Measurements from ENCODE around the gene NRL. TPM values are rescaled to one million over a fixed set of nuclear protein-coding genes. Genes with fewer than 3 reads are reported as not detected.

Gene NRL
- total RNA-seq (2022; extraction: Qiagen RNA extraction), result 0.74 to 1.1 TPM (median 0.98 TPM) in 5 replicates

GRCh38 chr14:24114532-24115421 lies at the start of gene NRL, which contains the start of gene DCAF11:
NRL (minus strand) TSS chr14:24114949; CDS start chr14:24082848, 32,101 bp downstream.
DCAF11 (plus strand) TSS chr14:24114777; CDS start chr14:24115595, 818 bp downstream.

GRCh38 chr14:24160850-24161804 lies 46.4 kb upstream of the NRL start, which contains the start of gene IRF9:
IRF9 (plus strand) TSS chr14:24161265; CDS start chr14:24162145, 880 bp downstream.

GRCh38 chr14:24146978-24147760 lies 32.4 kb upstream of the NRL start, which contains the start of gene RNF31:
RNF31 (plus strand) TSS chr14:24147498; CDS start chr14:24147699, 201 bp downstream.

GRCh38 chr14:24146453-24146977 lies 31.8 kb upstream of the NRL start, which contains the start of gene PSME2:
PSME2 (minus strand) TSS chr14:24146610; CDS start chr14:24146581, 29 bp downstream.

GRCh38 chr14:24141097-24141880 lies 26.5 kb upstream of the NRL start, which contains the start of gene EMC9:
EMC9 (minus strand) TSS chr14:24141591; CDS start chr14:24141304, 287 bp downstream.

GRCh38 chr14:24135834-24136683 lies 21.3 kb upstream of the NRL start, which contains the start of gene PSME1:
PSME1 (plus strand) TSS chr14:24136194; CDS start chr14:24136263, 69 bp downstream.

GRCh38 chr14:24130380-24130716 lies 15.6 kb upstream of the NRL start, which contains the start of gene FITM1:
FITM1 (plus strand) TSS chr14:24130659; CDS start chr14:24131564, 905 bp downstream.

GRCh38 chr14:24093901-24094840 lies 20.6 kb downstream of the NRL start, which contains the start of gene PCK2:
PCK2 (plus strand) TSS chr14:24094311; CDS start chr14:24094406, 95 bp downstream.

GRCh38 chr14:24071144-24071697 lies 43.5 kb downstream of the NRL start, which contains the start of gene CPNE6:
CPNE6 (plus strand) TSS chr14:24071562; CDS start chr14:24072937, 1,375 bp downstream.

GRCh38 chr14:24051789-24052655 lies 62.7 kb downstream of the NRL start, which contains the start of gene CARMIL3:
CARMIL3 (plus strand) TSS chr14:24052009; CDS start chr14:24052154, 145 bp downstream.

Other genes starting within 250 kb of the NRL start
- gene DHRS4, start 161.2 kb downstream of the NRL start, total RNA-seq (2022; extraction: Qiagen RNA extraction), result 45.3 to 49.8 TPM (median 47.9 TPM) in 5 replicates
- 23.3 to 33.2 TPM (median 30.8 TPM) in 5 replicates for gene DHRS4L2, start 126.0 kb downstream of the NRL start, total RNA-seq (2022; extraction: Qiagen RNA extraction)
- 0.48 to 0.59 TPM (median 0.49 TPM) in 5 replicates for gene CARMIL3, start 62.9 kb downstream of the NRL start, total RNA-seq (2022; extraction: Qiagen RNA extraction)
- gene CPNE6, start 43.4 kb downstream of the NRL start, total RNA-seq (2022; extraction: Qiagen RNA extraction), result 0.05 to 0.12 TPM (median 0.06 TPM) in 4 of 5 replicates, not detected in the other
- 17.2 to 22.3 TPM (median 20.2 TPM) in 5 replicates for gene PCK2, start 20.6 kb downstream of the NRL start, total RNA-seq (2022; extraction: Qiagen RNA extraction)
- 20.3 to 26.4 TPM (median 20.7 TPM) in 5 replicates for gene DCAF11, start 172 bp downstream of the NRL start, total RNA-seq (2022; extraction: Qiagen RNA extraction)
- gene FITM1, start 15.7 kb upstream of the NRL start, total RNA-seq (2022; extraction: Qiagen RNA extraction), result 0.10 to 0.13 TPM in 2 of 5 replicates, not detected in the others
- 158 to 182 TPM (median 161 TPM) in 5 replicates for gene PSME1, start 21.2 kb upstream of the NRL start, total RNA-seq (2022; extraction: Qiagen RNA extraction)
- 46.5 to 62.7 TPM (median 58.0 TPM) in 5 replicates for gene EMC9, start 26.6 kb upstream of the NRL start, total RNA-seq (2022; extraction: Qiagen RNA extraction)
- gene PSME2, start 31.7 kb upstream of the NRL start, total RNA-seq (2022; extraction: Qiagen RNA extraction), result 150 to 197 TPM (median 159 TPM) in 5 replicates
- gene RNF31, start 32.5 kb upstream of the NRL start, total RNA-seq (2022; extraction: Qiagen RNA extraction), result 20.3 to 33.7 TPM (median 32.3 TPM) in 5 replicates
- gene IRF9, start 46.3 kb upstream of the NRL start, total RNA-seq (2022; extraction: Qiagen RNA extraction), result 15.6 to 20.2 TPM (median 16.5 TPM) in 5 replicates
- gene REC8, start 57.1 kb upstream of the NRL start, total RNA-seq (2022; extraction: Qiagen RNA extraction), result 2.7 to 5.3 TPM (median 3.3 TPM) in 5 replicates
- 75.4 to 87.1 TPM (median 80.0 TPM) in 5 replicates for gene IPO4, start 73.9 kb upstream of the NRL start, total RNA-seq (2022; extraction: Qiagen RNA extraction)
- gene TM9SF1, start 80.5 kb upstream of the NRL start, total RNA-seq (2022; extraction: Qiagen RNA extraction), result 60.6 to 69.9 TPM (median 64.6 TPM) in 5 replicates
- not detected in 5 replicates for gene TSSK4, start 90.7 kb upstream of the NRL start, total RNA-seq (2022; extraction: Qiagen RNA extraction)
- gene CHMP4A, start 98.5 kb upstream of the NRL start, total RNA-seq (2022; extraction: Qiagen RNA extraction), result 78.2 to 100.0 TPM (median 79.3 TPM) in 5 replicates
- gene MDP1, start 101.1 kb upstream of the NRL start, total RNA-seq (2022; extraction: Qiagen RNA extraction), result 28.9 to 33.7 TPM (median 31.1 TPM) in 5 replicates
- gene NEDD8, start 117.4 kb upstream of the NRL start, total RNA-seq (2022; extraction: Qiagen RNA extraction), result 433 to 471 TPM (median 446 TPM) in 5 replicates
- gene GMPR2, start 118.0 kb upstream of the NRL start, total RNA-seq (2022; extraction: Qiagen RNA extraction), result 53.0 to 66.2 TPM (median 54.3 TPM) in 5 replicates
- gene TINF2, start 127.7 kb upstream of the NRL start, total RNA-seq (2022; extraction: Qiagen RNA extraction), result 33.4 to 37.5 TPM (median 36.9 TPM) in 5 replicates
- gene TGM1, start 148.2 kb upstream of the NRL start, total RNA-seq (2022; extraction: Qiagen RNA extraction), result 0.93 to 1.8 TPM (median 1.1 TPM) in 5 replicates
- gene RABGGTA, start 156.6 kb upstream of the NRL start, total RNA-seq (2022; extraction: Qiagen RNA extraction), result 15.8 to 17.3 TPM (median 16.6 TPM) in 5 replicates
- gene DHRS1, start 184.8 kb upstream of the NRL start, total RNA-seq (2022; extraction: Qiagen RNA extraction), result 9.9 to 12.1 TPM (median 12.0 TPM) in 5 replicates
- 13.4 to 16.4 TPM (median 14.4 TPM) in 5 replicates for gene NOP9, start 184.9 kb upstream of the NRL start, total RNA-seq (2022; extraction: Qiagen RNA extraction)
- 0.12 to 0.26 TPM (median 0.23 TPM) in 5 replicates for gene CIDEB, start 193.0 kb upstream of the NRL start, total RNA-seq (2022; extraction: Qiagen RNA extraction)
- 2.4 to 5.1 TPM (median 4.0 TPM) in 5 replicates for gene LTB4R2, start 195.2 kb upstream of the NRL start, total RNA-seq (2022; extraction: Qiagen RNA extraction)
- gene LTB4R, start 196.6 kb upstream of the NRL start, total RNA-seq (2022; extraction: Qiagen RNA extraction), result 3.1 to 6.1 TPM (median 5.2 TPM) in 5 replicates
- gene ADCY4, start 220.1 kb upstream of the NRL start, total RNA-seq (2022; extraction: Qiagen RNA extraction), result not detected in 5 replicates
- not detected in 5 replicates for gene RIPK3, start 225.0 kb upstream of the NRL start, total RNA-seq (2022; extraction: Qiagen RNA extraction)

Data from A549 treated with AZD2906 at 1 μM for 4 hours (cell line).